ENCODE measurements around the gene THRSP. TPM values are rescaled to one million over a fixed set of nuclear protein-coding genes. Genes with fewer than 3 reads are reported as not detected.
"Not testable (repeated sequence)": the region's sequence is repeated elsewhere in the genome, so short reads cannot be mapped to it uniquely, and the experiment has no call there.

Gene THRSP
- total RNA-seq, 2 donors from 2014 or later: 34.6 to 88.4 TPM

DNA sequence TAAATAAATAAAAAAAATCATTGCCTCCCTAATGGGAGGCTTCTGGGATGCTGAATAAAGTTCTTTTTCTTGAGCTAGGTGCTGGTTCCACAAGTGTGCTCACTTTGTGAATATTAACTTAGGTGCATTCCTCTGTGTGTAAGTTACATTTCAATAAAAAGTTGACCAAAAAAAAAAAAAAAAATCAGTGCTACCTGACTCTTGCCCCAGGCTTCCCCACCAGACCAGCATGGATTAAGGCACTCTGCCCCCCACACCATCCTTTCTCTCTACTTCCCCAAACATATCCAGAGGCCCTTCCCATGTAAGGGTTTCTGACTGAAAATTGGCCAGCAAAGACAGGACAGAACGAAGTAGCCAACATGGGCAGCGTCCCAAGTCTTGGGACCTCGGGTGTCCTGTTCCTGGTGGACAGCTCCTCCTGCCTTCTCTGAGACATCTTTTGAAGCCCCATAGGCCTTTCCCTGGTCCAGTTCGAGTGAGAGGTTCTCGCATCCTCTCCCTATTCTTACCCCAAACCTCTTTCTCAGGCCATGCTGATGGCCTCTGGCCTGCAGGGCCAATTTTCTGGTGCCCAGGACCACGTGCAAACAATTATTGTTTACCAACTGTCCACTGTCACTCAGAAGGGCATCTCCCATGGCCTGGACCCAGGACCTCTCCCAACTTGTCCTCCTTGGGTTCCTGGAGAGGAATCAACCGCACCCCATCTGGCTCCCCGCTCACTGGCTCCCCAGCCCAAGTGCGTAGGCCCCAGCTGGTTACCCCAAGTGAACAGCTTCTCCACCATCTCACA is 25.6 kb upstream of the THRSP start:
- DNase-seq: no peak
- intact Hi-C loops (cut with DNase I): no loop called here
- no peak for ATAC-seq

DNA sequence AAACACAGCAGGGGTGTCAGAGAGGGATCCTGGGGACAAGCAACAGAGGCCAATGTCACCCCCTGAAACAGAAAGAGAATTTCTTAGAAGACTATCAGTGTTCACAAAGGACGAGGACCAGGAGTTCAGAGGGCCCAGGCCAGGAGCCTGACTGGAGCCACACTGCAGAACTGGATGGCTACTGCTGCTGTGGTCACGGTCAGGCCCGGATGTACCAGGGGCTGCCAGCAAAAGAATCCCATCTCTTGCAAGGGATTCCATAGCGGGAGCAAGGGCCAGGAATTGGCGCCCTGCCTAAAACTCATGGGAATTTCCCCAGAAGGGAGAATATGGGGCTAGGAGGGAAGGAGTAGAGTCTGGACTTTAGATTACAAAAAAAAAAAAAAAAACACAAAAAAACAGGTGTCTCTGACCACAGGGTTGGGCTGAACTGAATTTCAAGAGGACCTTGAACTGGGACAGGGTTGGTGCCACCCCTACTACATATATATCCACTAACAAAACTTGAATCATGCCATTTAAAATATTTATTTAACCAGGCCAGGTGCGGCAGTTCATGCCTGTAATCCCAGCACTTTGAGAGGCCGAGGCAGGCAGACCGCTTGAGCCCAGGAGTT is 24.9 kb upstream of the THRSP start:
- intact Hi-C loops (cut with DNase I): no loop called here
- DNase-seq (no peak), ATAC-seq (no peak)

DNA sequence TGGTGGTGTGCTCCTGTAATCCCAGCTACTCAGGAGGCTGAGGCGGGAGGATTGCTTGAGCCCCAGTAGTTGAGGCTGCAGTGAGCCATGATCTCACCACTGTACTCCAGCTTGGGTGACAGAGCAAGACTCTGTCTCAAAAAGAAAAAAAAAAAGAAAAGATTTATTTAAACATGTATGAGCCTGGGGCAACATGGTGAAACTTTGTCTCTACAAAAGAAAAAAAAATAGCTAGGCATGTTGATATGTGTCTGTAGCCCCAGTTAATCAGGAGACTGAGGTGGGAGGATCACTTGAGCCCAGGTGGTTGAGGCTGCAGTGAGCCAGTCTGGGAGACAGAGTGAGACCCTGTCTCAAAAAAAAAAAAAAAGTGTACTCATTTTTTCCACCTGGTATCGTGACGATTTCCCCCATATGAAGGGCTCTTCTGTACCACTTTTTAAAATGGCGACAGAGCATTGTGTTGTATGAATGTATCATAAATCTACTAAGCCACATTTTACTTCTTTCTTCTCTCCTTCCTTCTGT is 24.2 kb upstream of the THRSP start:
- intact Hi-C loops (cut with DNase I): no loop called here
- ATAC-seq: no peak

DNA sequence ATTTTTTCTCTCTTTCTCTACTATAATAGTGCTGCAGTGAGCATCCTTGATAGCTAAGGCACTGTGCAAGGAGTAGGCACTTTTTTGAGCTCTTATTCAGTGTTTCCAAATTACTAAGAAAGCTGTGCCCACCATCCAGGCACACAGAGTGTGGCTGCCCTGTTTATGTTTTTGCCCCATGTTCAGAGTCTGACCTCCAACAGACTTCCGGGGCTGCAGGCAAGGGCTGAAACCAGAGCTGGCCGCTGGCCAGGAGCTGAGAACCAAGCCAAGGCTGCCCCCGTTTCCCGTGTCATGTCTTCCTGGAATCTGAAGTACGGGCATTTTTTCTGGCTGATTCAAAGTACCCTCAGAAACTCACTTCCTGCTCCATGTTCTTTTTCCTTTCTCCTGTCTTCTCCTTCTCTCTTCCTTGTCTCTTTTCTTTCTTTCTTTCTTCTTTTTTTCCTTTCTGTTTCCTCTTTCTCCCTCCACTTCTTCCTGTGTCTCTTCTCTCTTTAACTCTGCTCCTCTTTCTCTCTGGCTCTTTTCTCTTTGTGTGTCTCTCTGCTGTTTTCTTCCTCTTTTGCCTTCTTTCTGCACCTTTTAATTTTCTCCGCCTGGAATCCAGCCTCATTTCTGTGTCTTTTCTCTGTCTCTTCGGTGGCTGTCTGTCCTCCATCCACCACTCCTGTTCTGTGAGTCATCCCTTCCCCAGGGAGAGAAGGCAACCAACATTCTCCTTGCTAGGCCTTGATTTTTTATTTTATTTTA is 23.6 kb upstream of the THRSP start:
- intact Hi-C loops (cut with DNase I): loop anchor here in 1 of 2 donors (10.0 kb wide), 1 partner anchor 45 kb away; the partner anchor contains the start of gene INTS4
- ATAC-seq (peak; percentile 70 to 81), DNase-seq (peak; percentile 68)

More for the DNA sequence above, 24.2 kb upstream of the THRSP start:
- no peak for DNase-seq

DNA sequence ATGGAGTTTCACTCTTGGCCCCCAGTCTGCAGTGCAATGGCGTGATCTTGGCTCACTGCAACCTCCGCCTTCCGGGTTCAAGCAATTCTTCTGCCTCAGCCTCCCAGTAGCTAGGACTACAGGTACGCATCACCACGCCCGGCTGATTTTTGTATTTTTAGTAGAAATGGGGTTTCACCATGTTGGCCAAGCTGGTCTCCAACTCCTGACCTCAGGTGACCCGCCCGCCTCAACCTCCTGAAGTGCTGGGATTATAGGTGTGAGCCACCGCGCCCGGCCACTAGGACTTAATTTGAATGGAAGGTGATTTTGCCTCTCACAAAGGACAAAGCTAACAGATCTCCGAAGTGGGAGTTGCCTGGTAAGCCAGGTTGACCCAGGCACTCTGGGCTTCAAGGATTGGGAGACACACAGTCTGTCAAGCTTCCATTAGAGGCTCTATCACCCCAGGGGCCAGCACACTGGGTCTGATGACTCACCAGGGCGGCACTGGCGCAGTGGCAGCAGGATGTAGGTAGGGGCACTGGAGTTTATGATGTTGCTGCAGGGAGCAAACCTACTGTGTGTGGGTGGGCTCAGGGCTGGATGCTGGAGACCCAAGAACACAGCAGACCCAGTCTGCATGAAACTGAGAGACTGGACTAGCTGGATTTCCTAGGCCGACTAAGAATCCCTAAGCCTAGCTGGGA is 22.8 kb upstream of the THRSP start:
- intact Hi-C loops (cut with DNase I): loop anchor here in 1 of 2 donors (10.0 kb wide), 1 partner anchor 46 kb away; the partner anchor contains the start of gene INTS4
- DNase-seq (no peak), ATAC-seq (no peak)

DNA sequence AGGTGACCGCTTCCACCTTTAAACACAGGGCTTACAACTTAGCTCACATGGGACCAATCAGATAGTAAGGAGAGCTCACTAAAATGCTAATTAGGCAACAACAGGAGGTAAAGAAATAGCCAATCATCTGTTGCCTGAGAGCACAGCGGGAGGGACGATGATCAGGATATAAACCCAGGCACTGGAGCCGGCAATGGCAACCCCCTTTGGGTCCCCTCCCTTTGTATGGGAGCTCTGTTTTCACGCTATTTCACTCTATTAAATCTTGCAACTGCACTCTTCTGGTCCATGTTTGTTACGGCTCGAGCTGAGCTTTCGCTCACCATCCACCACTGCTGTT is 22.3 kb upstream of the THRSP start:
- ATAC-seq, DNase-seq: not testable (repeated sequence)
- intact Hi-C loops (cut with DNase I): loop anchor here in 1 of 2 donors (10.0 kb wide), 1 partner anchor 47 kb away; the partner anchor contains the start of gene INTS4

DNA sequence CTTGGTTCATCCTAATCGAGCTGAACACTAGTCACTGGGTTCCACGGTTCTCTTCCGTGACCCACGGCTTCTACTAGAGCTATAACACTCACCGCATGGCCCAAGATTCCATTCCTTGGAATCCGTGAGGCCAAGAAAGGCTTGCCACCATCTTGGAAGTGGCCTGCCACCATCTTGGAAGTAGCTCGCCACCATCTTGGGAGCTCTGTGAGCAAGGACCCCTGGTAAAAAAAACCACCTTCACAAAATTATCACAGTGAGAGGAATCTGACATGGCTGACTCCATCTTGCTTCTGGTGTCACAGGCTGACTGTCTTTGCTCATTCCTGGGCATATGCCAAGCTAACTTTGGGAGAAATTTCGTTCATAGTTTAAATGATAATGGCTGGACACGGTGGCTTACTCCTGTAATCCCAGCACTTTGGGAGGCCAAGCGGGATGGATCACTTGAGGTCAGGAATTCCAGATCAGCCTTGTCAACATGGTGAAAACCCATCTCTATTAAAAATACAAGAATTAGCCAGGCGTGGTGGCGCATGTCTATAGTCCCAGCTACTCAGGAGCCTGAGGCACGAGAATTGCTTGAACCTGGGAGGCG is 21.7 kb upstream of the THRSP start:
- DNase-seq: no peak
- ATAC-seq: no peak
- intact Hi-C loops (cut with DNase I): loop anchor here in 1 of 2 donors (10.0 kb wide), 1 partner anchor 47 kb away; the partner anchor contains the start of gene INTS4

DNA sequence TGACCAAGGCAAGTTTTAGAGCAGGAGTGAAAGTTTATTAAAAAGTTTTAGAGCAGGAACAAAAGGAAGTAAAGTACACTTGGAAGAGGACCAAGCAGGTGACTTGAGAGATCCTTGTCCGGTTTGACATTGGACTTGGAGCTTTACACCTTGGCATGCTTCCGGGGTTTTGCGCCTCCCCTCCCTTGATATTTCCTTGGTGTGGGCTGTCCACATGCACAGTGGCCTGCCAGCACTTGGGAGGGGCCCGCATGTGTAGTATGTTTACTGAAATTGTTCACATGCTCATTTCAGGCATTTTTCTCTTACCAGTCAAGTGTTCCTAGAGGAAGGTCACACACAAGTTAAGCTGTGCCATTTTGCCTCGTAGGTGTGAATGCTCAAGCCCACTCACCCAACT is 19.0 kb upstream of the THRSP start:
- intact Hi-C loops (cut with DNase I): loop anchor here in 1 of 2 donors (10.0 kb wide), 1 partner anchor 50 kb away; the partner anchor contains the start of gene INTS4
- ATAC-seq (no peak), DNase-seq (no peak)

DNA sequence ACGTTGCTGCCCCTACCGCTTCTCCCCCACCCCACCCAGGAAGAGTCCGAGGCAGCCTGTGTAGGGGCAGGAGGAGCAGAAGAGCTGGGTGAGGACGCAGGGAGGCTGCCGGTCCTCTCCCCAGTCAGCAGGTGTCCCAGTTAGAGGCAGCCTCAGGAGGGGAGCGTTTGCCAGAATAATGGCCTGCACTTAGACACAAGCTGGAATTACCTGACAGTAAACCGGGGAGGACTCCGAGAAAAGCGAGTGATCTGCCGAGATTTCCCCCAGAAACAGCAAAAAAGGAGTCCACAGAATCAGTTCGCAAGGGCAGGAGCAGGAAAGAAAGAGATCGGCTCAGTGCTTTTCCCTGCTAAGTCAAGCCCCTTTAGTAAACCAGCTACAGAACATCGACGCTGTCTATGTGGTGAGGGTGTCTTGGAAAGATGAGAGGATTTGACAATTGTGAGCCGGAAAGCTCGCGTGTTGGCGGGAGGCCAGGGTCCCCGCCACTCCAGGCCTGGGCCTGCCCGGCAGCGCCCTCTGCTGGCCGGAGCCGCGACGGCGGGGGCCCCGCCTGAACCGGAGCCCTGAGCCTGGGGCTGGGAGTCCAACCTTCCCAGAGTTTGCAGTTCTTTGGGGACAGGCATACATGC is 17.7 kb upstream of the THRSP start:
- ATAC-seq (peak; percentile 89 to 95), DNase-seq (peak; percentile 85)
- intact Hi-C loops (cut with DNase I): loop anchor here in 1 of 2 donors (10.0 kb wide), 1 partner anchor 51 kb away; the partner anchor contains the start of gene INTS4

DNA sequence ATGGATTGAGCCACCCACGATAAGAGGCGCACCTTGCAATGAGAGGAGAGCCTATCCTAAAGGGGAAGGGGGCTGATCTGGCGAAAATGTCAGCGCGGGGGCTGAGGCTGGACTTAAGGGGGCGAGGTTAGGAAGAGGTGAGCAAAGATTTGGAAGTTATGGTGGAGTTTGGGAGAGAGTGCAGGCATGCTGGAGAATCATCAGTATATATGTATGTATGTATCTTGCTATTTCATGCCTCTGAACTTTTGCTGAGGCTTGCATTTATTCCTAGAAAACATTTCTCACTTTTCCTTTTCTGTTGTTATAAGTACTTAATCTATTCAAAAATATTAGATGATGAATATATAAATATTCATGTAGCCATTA is 17.2 kb upstream of the THRSP start:
- DNase-seq (no peak), ATAC-seq (no peak)
- intact Hi-C loops (cut with DNase I): loop anchor here in 1 of 2 donors (10.0 kb wide), 1 partner anchor 52 kb away; the partner anchor contains the start of gene INTS4

DNA sequence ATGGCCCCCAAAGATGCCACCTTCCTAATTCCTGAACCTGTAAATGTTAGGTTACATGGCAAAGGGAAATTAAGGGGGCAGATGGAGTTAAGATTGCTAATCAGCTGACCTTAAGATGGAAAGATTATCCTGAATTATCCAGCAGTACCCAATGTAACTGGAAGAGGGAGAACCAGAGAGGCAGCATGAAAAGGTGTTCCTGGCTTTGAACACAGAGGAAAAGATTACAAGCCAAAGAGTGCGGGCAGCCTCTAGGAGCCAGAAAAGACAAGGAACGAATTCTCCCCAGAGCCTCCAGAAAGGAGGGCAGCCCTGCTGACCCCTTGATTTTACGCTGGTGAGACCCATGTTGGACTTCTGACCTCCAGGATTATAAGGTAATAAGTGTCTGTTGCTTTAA is 15.1 kb upstream of the THRSP start:
- no peak for DNase-seq
- intact Hi-C loops (cut with DNase I): loop anchor here in 1 of 2 donors (10.0 kb wide), 1 partner anchor 54 kb away; the partner anchor contains the start of gene INTS4
- no peak for ATAC-seq

DNA sequence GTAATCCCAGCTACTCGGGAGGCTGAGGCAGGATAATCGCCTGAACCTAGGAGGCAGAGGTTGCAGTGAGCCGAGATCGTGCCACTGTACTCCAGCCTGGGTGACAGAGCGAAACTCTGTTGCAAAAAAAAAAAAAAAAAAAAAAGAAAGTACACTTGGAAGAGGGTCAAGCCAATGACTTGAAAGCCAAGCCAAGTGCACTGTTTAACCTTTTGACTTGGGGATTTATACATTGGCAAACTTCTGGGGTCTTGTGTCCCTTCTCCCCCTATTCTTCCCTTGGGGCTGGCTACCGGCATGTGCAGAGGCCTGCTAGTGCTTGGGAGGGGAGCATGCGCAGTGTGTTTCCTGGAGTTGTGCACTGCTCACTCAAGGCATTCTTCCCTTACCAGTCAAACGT is 14.3 kb upstream of the THRSP start:
- intact Hi-C loops (cut with DNase I): loop anchor here in 1 of 2 donors (10.0 kb wide), 1 partner anchor 55 kb away; the partner anchor contains the start of gene INTS4
- ATAC-seq (no peak), DNase-seq (no peak)

DNA sequence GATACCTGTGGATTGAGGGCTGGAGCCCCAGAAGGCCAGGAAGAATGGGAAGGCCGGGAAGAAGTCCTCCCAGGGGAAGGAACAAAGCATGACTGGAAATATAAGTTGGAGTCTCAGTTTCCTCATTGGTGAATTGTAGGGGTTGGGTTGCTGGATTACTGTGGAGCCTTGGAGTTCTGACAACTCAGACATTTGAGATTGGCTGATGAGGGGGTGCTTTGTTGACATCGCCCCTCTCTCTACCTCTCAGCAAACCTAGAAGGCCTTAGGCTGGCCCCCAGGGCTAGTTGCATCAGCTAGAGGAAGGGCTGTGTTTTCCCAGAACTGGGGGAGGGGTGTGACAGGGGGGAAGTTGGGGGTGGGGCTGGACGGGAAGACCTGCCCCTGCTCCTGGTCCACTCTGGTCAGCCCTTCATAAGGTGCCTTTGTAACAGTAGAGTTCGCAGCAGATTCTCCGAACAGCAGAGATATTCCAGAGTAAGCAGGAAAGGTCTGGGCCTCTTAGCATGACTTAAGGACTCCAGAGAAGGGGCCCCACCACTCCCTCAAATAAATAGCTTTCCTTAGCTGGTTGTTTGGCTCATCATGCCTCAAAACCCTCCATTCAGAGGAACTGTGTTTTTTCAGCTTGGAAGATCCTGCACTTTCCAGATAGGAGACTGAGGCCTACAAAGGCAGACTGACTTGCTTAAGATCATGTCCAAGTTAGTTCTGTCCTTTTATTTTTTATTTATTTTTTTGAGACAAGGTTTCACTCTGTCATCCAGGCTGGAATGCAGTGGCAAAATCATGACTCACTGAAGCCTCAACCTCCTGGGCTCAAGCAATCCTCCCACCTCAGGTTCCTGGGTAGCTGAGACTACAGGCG is 12.5 kb upstream of the THRSP start:
- DNase-seq (no peak), ATAC-seq (no peak)
- intact Hi-C loops (cut with DNase I): no loop called here

DNA sequence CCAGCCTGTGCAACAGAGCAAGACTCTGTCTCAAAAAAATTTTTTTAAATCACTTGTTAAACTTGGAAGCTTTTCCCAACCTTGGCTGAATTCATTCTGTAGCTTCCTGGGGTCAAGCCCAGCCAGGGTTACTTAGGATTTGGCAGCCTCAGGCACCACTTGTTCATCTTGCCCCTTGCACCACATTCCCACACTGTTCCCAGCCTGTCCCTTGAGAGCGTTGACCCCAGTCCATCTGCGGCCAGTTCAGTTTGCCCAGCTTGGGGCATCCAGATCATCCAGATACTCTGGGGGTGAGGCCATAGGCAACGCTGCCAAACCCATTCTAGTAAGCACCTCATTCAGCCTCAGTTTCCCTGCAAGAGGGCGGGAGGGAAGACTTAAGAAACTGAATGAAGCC is 8.7 kb upstream of the THRSP start:
- intact Hi-C loops (cut with DNase I): no loop called here
- DNase-seq (no peak), ATAC-seq (peak in 1 of 2 donors; percentile 76)

DNA sequence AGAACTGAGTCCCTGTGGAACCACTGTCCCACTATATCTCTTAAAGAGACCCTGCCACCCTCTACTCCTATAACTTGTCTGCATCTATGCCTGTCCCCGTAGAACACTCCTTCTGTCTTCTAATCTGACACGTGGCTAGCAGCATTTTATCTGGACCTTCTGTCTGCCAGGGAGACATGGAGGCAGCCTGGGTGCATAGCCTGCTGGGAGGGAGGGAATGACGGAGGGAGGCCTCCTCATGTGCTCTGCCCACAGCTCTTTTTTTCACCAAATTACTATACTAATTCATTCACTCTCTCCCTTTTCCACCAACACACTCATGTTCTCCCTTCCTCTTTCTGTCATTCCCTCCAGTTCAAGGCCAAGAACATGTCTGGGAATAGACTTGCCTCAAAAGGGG is 7.6 kb upstream of the THRSP start:
- intact Hi-C loops (cut with DNase I): no loop called here
- DNase-seq: no peak
- ATAC-seq: no peak

DNA sequence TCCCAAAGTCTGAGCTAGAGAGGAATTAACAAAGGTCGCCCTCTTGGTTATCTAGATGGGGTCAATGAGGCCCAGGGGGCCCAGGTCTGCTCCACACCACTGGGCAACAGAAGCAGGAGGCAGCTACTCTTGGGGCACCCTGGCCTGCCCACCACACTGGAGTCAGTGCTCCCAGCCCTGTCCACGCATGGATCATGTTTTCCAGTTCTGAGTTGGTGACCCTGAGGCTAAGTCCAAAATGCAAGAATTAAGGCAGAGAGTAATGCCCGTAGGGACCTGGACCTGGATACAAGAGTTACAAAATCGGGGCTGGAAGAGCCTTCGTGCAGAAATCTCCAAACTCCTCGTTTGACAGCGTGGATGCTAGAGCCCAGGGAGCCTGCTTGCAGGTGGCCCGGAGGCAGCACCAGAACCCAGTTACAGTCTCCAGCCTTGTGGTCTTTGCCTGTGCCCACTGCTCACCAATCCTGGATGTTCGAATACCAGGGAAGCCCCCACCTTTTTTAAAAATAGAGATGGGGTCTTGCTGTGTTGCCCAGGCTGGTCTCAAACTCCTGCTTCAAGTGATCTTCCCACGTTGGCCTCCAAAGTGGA is 6.1 kb upstream of the THRSP start:
- ATAC-seq (peak in 1 of 2 donors; percentile 56), DNase-seq (no peak)
- intact Hi-C loops (cut with DNase I): no loop called here
